ENCODE results near the gene RBM47. TPM values are rescaled to one million over a fixed set of nuclear protein-coding genes. Genes with fewer than 3 reads are reported as not detected.

RBM47 gene
- total RNA-seq, 1 experiment from 2014 or later = 70.3 TPM

GRCh38 chr4:40448875-40449274 lies 180.8 kb downstream of the RBM47 start:
- peak overlapping the region in 2 of 3 experiments; percentile 11 to 58; a peak in 2 of 7 replicates for H3K27ac Mint-ChIP-seq
- no peak overlapping the region for H2BK15ac ChIP-seq (ENCODE audit: low read depth, low read length)

More at GRCh38 chr4:40448875-40449274, 180.8 kb downstream of the RBM47 start:
- Histone ChIP-seq H4K91ac (ENCODE audit: insufficient read length, low read depth, low read length) (no peak overlapping the region), H2AK5ac (ENCODE audit: insufficient read length, low read length) (no peak overlapping the region), H3K79me2 (ENCODE audit: insufficient read depth, low read length) (no peaks in the 10 kb centered on the region), H3K23me2 (ENCODE audit: insufficient read length, low read depth, low read length, poor library complexity, severe bottlenecking) (no peaks in the 10 kb centered on the region), H3K23ac (ENCODE audit: insufficient read length, low read depth, low read length) (no peak overlapping the region), H3K4me1 (ENCODE audit: insufficient read depth, low read length) (peaks cover 5% of the 10 kb centered on the region; the same call in 1 of the 2 replicates), H2BK12ac (ENCODE audit: insufficient read length, low read depth, low read length) (no peak overlapping the region), H3K4me2 (ENCODE audit: insufficient read depth, insufficient read length, low read length) (no peak overlapping the region), H3K56ac (ENCODE audit: insufficient read length, low read depth, low read length) (no peak overlapping the region), H3K18ac (ENCODE audit: insufficient read length, low read depth, low read length) (no peak overlapping the region), H4K20me1 (ENCODE audit: control insufficient read depth, insufficient read depth, insufficient read length) (peaks cover 2% of the 10 kb centered on the region), H2BK20ac (ENCODE audit: low read depth, low read length, poor library complexity, severe bottlenecking) (no peak overlapping the region), H3K9me3 (ENCODE audit: control insufficient read depth, low read depth, low read length) (no peaks in the 10 kb centered on the region), H3K4ac (ENCODE audit: low read depth, low read length) (no peak overlapping the region), H4K8ac (replicated peaks; ENCODE audit: insufficient read length, low read depth, low read length) (no peak overlapping the region), H3K27me3 (ENCODE audit: insufficient read depth, low read length) (no peaks in the 10 kb centered on the region), H3K9ac (ENCODE audit: extremely low read depth, insufficient read length, low read length) (no peak overlapping the region), H3T11ph (ENCODE audit: low read length) (no peak overlapping the region), H3K14ac (ENCODE audit: insufficient read depth, low read length) (no peak overlapping the region), H4K5ac (ENCODE audit: insufficient read length, low read depth, low read length) (no peak overlapping the region), H3K79me1 (ENCODE audit: insufficient read depth, low read depth, low read length, poor library complexity, severe bottlenecking) (no peaks in the 10 kb centered on the region), H2AFZ (ENCODE audit: low read length) (no peak overlapping the region), H2BK5ac (ENCODE audit: insufficient read length, low read length) (no peak overlapping the region), H2BK120ac (ENCODE audit: low read depth, low read length, poor library complexity, severe bottlenecking) (no peak overlapping the region), H3K27ac (ENCODE audit: insufficient read length, low read depth, low read length) (no peak overlapping the region)
- H3K4me3 Mint-ChIP-seq = no peak overlapping the region
- no peak for TF ChIP-seq CTCF (conservative IDR thresholded peaks at IDR 0.05)
- H3K4me1 Mint-ChIP-seq = peaks cover 22 to 27% of the 10 kb centered on the region in 2 experiments
- no peaks in the 10 kb centered on the region for H3K9me3 Mint-ChIP-seq
- no peak for DNase-seq
- no CpG with 5 or more reads among the region's 4 CpGs for WGBS (ENCODE audit: extremely low coverage, insufficient read length, low lambda C conversion rate)
- H3K27me3 Mint-ChIP-seq (ENCODE audit: low read depth) = no peaks in the 10 kb centered on the region
- peaks cover 0 to 16% (median 7%) of the 10 kb centered on the region in 3 experiments; a peak in 5 of 7 replicates for H3K36me3 Mint-ChIP-seq (ENCODE audit: insufficient read depth in 1 of 3, low read depth in 3 of 3)

Data from H9 (cell line).